ENCODE measurements around the gene PERM1.

GRCh38 chr1:929712-930632 lies 51.9 kb downstream of the PERM1 start:
- TF ChIP-seq EP300 (IDR thresholded peaks at IDR 0.05; ENCODE audit: borderline replicate concordance), result no peak
- no peak for TF ChIP-seq CEBPB (IDR thresholded peaks at IDR 0.05)
- no peak for TF ChIP-seq YY1 (IDR thresholded peaks at IDR 0.05; ENCODE audit: low read depth)
- no peak for TF ChIP-seq TAF1 (IDR thresholded peaks at IDR 0.05; ENCODE audit: low read depth)
